HG02678 (cell line): Measurements from ENCODE around the gene SPSB3.

ENCODE experiments used
- ATAC-seq: cut with Tn5 transposase; IDR thresholded peaks from one replicate; pipeline ENCODE4 v1.9.1; 2021; ENCODE audit warnings: mild to moderate bottlenecking, moderate library complexity; ENCODE audit not compliant: unreplicated experiment

Gene SPSB3

DNA sequence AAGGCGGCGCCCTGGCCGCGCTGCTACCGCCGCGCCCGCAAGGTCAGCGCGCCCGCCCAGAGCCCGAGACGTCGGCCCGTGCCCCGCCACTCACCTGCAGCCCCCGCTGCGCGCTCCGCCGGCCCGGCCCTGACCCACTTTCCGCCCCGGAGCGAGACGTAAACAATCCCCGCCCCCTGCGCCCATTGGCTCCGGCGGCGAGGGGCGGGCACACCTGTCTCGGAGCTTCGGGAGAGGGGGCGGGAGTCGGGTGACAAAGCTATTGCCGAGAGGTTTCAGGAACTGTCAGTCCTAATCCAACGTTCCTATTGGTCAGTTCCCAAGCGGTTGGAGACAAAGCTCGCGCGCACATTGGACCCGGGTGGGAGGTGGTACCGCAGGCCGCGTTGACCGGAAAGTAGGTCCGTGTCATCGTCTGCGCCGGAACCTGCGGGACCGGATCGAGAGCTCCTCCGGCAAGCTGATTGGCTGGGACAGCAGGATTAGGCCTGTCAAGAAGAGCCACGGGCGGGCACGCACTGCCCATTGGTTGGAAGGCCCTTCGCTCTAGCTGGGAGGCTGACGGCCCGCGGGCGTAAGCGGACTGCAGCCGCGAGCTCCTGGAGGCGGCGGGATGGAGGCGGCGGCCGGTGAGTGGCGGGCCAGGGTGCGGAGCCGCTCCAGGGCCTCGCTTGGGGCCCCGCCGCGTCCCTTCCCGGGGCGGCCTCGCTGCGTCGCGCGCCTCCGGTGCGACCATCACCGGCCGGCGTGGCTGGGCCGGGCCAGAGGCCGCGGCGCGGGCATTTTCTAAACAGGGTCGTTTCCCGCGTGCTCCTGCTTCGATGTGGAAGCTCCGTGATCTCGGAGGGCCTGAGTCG, at the start of gene SPSB3, which contains the start of gene NUBP2:
TSS of gene SPSB3 (minus strand) at position 164 of the 857 bp plus-strand sequence. CDS start 1,088 bp downstream, outside the sequence.
TSS of gene NUBP2 (plus strand) at position 553 of the 857 bp plus-strand sequence. CDS start at position 614, 61 bp downstream.
- peak; percentile 86 for ATAC-seq

DNA sequence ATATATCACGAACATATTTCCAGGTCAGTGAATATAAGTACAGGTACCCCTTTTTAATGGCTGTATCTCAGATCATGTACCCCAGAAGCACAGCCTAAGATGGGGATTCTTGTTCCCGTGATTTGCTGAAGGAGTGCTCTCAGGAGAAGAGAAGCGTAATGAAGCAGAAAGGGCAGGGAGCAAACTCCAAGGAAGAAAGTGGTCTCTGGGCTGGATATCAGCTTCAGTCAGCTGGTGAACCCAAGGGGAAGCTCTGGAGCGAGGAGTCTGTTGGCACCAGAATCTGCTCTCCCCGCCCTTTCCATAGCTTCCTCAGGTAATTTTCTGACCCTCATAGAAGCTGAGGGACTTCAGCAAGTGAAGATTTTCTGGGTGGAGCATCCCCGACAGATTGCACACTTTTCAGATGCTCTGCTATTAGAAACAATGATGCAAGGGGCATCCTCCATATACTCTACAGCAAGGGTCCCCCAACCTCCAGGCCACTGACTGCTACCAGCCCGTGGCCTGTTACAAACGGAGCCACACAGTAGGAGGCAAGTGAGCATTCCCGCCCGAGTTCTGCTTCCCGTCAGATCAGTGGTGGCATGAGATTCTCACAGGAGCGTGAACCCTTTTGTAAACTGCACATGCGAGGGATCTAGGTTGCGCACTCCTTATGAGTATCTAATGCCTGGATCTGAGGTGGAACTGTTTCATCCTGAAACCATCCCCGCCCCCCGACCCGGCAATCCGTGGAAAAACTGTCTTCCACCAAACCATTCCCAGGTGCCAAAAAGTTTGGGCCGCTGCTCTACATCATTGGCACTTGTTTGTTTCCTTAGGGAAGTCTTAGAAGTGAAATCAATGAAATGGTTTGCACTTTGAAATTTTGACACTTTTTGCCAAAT, 49.1 kb upstream of the SPSB3 start:
- no peak for ATAC-seq

DNA sequence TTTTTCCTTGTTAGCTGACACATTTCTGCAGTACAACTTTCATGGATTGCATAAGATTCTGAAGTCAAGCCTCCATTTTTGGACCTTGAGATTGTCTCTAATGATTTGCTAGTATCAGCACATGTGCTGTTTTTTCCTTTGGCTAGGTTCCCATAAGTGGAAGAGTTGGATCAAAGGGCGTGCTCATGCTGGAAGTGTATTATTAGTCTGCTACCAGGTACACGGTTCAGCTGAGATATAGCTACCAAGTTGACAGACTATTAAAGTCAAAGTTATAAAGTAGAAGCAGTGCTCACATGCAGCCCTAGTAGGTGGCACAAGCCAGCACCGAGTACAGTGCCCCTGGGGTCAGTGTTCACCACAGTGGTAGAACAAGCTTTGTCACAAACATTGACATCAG, 47.8 kb upstream of the SPSB3 start:
- ATAC-seq, result no peak

DNA sequence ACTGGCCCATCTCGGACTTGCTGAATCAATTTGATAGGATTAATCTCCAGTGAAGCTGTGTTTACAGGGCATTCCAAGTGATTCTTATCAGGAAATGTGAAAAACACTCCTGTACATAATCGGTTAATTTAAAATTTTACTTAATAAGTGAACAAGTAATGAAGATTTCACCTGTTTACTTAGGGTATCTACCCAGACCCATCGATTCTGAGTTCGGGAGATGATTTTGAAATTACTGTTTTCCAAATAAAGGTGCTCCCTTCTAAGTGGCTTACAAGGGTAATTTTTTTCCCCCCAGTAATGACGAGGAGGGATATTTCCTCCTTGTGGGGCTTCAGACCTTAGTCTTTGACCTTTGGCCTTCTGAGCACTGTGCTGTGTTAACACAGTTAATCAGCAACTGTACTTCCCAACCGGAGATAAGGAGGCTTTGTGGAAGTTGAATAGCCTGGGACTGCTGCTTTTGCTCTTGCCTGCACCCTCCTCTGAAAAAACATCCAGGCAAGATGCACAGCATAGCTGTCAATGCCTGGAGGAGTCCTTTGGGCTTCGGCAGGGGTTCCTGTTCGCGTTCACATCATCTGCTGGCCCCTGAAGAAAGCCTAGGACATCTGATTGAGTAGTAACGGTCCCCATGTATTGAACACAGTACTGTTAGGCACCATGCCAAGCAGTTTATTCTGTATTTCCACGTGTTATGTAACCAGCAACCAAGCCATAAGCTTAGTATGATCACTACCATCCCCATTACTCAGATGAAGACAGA, 46.5 kb upstream of the SPSB3 start:
- no peak for ATAC-seq

DNA sequence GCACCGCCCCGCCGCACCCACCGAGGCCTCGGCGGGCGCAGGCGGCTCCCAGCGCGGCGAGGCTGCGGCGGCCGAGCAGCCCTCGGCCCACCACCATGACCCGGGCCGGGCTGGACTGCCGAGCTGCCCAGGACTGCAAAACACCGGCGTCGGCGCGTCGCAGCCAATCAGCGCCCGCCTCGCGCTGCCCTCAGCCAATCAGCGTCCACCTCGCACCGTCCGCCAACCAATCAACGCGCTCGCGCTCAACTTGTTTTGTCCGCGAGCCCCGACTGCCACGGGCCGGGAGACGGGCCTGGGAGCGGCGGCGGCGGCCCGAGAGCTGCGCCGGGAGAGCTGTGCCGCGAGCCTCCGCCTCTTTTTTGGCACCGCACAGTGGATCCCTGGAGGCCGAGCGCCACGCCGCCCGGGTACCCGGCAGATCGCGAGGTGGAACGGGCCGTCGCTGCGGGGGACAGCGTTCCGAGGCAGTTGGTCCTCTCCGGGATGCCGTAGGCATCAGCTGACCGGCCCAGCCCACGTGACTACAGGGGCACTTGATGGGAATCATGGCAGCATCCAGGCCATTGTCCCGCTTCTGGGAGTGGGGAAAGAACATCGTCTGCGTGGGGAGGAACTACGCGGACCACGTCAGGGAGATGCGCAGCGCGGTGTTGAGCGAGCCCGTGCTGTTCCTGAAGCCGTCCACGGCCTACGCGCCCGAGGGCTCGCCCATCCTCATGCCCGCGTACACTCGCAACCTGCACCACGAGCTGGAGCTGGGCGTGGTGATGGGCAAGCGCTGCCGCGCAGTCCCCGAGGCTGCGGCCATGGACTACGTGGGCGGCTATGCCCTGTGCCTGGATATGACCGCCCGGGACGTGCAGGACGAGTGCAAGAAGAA, 44.6 kb upstream of the SPSB3 start, which contains the start of the genes FAHD1 and HAGH:
TSS of gene FAHD1 (plus strand) at position 516 of the 883 bp plus-strand sequence. CDS start at position 549, 33 bp downstream.
TSS of gene HAGH (minus strand) at position 135 of the 883 bp plus-strand sequence. CDS start at position 97, 38 bp downstream.
- peak; percentile 87 for ATAC-seq

DNA sequence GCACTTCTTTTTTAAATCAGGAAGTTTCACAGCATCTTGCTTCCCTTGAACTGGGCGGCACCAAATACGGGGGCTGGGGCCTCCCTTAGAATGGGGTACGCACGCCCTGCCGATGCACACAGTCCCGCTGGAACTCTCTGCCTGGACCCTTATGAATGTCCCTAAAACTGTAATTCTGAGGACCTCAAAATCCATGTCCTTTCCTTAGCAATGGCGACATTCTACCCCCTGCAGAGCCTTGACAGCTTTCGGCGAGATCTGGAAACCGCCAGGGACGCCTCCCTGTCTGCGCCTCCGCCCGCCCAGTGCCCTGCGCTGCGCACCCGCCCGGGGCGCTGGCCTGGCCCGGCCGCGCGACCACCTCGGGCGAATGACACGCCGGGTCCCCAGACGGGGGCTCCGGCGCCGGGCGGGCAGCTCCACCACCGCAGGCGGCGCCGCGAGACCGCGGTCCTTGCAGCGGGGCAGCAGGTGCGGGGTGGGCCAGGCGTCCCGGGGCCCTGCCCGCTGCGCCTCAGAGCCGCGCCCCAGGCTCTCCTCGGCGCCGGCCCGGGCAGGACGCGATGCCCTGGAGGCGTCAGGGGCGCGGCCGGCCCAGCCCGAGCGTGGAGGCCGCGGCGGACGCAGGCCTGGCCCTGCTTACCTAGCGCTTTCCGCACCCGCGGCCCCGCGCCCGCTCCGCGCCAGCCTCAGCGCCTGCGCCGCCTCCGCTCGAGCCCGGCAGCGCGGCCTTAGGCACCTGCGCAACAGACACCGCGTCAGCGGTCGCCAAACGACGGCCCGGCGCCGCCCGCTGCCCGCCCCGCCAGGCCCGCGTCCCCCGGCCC, 43.7 kb upstream of the SPSB3 start:
- ATAC-seq, result peak; percentile 50

DNA sequence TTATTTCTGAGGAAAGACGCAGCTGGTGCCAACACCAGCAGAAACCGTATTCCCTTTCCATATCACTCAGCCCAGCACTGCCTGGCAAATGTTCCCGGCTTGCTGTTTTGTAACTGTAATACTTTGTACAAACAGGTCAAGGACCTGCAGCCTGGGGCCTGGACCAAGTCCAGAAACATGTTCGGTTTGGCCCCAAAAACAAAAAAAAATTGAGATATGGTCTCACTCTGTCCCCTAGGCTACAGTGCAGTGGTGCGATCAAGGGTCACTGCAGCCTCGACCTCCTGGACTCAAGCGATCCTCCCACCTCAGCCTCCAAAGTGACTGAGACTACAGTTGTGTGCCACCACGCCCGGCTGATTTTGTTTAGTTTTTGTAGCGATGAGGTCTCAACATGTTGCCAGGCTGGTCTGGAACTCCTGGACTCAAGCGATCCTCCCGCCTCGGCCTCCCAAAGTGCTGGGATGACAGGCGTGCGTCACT, 43.1 kb upstream of the SPSB3 start:
- no peak for ATAC-seq

DNA sequence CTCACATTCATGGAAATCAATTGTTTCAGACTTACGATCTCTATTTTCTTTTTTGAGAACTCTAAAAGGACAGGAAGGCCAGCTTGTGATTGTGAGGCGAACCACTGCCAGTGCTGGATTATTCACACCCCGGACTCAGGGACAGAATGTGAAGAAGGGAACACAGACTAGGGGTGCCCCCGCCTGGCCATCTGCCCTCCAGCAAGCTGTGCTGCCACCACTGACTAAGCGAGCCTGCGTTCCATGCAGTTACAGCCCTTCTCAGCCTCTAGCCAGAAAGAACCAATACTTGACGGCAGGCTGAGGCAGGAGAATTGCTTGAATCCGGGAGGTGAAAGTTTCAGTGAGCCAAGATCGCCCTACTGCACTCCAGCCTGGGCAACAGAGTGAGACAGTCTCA, 41.5 kb upstream of the SPSB3 start:
- ATAC-seq, result no peak

DNA sequence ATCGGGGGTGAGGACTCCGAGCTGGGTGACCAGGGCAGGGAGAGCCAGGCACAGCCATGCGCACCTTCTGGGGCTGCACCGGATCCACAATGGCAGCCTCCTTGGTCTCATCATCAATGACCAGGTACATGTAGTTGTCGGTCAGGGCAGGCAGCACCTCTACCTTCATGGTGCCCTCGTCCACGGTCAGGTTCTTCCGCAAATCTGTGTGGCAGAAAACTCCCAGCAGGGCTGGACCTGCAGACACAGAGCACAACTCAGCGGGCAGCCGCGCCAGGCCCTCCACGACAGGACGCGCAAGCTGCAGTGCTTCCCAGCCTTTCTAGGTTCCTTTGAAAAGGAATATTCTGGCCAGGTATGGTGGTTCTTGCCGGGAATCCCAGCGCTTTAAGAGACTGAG, 40.4 kb upstream of the SPSB3 start:
- ATAC-seq, result no peak

DNA sequence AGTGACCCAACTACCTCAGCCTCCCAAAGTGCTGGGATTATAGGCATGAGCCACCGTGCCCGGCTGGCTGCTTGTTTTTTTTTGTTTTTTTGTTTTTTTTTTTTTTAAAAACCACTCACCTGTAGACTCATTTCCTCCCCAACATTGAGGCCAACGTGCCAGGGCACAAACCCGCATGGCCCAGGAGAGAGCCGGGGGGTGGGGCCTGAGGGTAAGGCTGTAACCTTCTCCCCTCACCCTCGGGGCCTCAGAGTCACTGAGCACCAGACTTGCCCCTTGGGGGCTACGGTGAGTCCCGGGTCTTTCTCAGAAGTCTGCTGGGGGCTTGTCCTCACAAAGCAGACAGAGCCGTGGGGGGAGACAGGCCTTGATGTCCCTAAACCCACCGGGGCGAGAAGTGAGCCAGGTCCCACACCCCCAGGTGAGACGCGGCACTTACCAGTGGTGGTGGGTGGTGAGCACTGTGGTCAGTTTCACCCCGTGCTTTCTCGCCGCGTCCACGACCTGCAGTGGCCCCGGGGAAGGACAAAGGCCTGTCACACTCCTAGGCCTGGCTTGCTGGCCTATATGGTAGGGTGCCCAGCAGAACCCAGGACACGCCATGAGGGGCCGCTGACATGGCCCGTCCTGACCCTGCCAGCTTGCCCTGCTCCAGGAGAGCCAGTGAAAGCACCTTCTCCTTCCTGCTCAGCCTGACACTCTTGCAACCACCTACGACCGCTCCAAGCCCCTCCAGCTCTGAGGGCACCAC, 39.7 kb upstream of the SPSB3 start:
- ATAC-seq, result no peak

DNA sequence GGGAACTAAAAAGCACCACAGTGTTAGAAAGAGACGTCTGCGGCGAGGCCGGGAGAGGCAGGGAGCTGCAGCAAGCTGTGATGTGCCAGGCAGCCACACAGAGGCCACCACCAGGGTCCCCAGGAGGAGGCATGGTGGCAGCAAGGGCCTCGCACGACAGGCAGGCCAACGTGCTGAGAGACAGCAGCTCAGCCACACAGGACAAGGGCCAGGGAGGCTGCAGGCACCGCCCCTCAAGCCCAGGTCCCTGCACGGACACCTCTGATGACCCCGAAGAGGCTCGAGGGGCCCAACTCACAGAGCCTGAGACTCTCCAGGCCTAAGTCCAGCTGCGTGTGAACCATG, 38.5 kb upstream of the SPSB3 start:
- ATAC-seq, result no peak

DNA sequence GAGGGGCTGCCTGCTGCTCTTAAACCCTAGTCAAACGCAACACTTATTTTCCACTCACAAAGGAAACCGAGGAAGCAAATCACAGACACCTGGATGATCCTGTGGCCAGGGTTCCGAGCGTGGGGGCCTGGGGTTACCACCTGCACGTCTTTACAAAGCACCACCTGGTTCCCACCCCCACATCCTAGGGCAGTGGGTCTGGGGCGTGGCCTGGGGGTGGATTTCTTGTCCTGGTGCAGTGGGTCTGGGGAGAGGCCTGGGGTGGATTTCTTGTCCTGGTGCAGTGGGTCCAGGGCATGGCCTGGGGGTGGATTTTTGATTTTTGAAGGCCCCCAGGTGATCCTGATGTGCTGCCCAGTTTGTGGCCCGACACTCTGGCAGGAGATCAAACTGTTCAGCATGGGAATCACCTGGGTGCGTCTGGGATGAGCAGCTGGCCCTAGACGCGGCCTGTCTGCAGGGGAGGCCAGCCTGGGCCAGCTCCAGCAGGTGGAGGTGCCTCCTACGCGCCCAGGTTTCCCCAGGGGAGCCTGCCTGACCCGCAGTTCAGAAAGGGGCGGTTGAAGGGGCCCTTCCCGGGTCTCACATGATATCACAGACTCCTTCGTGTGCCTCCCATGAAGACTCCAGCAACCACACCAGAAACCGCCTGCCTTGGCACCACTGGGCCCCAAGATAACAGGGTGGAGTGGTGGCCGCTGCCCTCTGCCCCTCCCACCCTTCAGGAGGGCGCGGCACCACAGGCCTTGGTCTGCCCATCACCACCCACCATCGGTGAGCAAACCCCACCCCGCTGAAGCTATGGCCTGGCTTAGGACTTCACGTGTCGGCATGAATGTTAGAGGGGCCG, 38.0 kb upstream of the SPSB3 start:
- no peak for ATAC-seq

DNA sequence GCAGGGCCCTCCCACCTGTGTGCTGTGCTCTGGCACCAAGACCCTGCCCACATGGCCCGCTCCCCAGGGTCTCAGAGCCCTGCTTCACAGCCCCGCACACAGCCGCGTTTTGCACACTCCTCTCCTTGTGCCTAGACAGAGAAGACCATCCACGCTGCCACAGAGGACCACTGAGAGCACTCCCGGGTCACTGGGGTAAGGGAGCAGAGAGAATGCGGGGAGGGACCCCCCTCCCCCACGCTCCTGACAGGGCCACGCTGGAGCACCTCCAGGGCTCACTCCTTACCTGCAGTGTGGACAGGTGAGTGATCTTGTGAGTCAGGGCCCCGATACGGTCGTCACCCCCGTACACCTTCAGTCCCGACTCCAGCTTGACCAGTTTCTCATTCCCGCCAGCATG, 37.2 kb upstream of the SPSB3 start:
- no peak for ATAC-seq

DNA sequence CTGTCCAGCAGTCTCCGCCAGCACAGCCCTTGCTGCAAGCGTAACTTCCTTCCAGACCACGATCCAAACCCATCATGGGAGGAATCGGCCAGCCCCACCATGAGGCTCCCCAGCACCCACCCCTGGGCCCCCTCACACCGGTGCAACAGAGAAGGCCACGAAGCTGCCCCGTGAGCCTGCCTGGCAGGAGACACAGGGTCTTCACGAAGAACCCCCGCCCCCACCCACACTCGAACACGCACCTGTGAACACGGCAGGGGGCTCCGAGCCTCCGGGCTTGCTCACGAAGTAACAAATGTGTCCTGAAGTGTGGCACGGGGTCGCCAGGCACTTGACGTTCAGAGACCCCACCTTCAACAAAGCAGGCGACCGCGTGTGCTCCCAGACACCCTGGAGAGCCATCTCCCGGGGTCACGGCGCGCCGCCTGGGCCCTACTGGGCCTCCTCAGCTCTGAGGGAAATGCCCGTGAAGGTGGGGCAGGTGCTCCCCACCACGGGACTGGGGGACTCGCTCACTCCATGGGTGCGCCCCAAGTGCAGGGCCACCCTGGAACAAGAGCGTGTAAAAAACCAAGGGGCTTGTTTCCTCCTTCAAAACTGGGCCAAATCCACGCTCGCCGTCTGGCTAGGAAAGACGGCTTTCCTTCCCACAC, 36.6 kb upstream of the SPSB3 start:
- no peak for ATAC-seq

DNA sequence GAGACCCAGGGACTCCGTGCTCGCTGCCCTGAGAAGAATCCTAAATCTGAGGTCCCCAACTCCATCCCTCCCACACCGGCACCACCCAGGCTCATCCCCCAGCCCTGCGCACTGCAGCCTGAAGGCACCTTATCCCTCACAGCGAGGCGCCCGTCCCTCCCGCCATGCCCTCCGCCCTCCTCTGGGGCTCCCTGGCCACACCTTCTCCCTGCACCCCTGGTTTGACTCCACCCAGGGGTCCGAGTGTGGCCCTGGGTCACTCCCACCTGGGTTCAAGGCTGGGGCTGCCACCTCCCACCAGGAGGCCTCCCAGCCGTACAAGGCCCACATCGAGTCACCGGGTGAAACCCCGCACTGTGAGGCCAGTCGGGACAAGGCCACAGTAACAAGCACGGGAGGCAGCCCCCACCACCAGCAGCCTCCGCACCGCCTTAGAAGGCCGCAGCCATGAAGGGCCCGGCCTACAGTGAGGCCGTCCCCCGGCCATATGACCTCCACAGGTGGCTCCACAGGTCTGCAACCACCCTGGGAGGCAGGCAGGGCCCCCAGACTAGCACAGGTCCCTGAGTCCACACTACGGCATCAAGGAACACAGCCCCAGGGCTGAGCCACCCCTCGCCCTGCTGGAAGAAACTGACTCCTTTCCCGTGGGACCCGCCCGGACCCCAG, 36.0 kb upstream of the SPSB3 start:
- ATAC-seq, result no peak

DNA sequence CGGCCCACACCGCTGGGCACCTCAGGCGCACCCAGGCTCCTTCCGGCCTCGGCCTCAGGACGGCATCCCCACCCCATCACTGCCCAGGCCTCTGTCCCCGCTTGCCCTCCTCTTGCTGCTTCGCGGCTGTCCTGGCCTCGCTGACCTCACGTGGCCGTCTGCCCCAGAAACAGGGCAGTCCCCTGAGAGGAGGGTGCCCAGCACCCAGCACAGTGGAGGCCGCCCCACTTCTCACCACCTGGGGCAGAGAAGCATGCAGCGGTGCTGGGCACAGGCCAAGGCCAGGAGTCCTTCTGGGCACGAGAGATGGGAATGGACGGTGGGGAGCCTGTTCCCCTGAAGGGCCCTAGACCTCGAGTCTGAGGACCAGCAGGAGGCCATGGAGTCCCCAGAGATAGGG, 35.3 kb upstream of the SPSB3 start:
- no peak for ATAC-seq
